Retinal pigment epithelial cell (primary cell): Measurements from ENCODE around the gene JMJD4.

Experiments
- DNase-seq: peaks from one replicate; pipeline ENCODE4 v3.0.0-alpha.2; 2010; ENCODE audit warnings: low read depth
- H3K4me3 ChIP-seq: 2 replicates; pipeline ENCODE4 v1.5.1; 2011; ENCODE audit warnings: mild to moderate bottlenecking, low read length, control low read depth, moderate library complexity
- CTCF ChIP-seq: conservative IDR thresholded peaks from 2 replicates; pipeline ENCODE4 v1.5.1; 2011; ENCODE audit warnings: low read depth, low read length, control low read depth, inconsistent platforms

Gene JMJD4

GRCh38 chr1:227731241-227731677 is 3.8 kb downstream of the JMJD4 start:
- H3K4me3 ChIP-seq, result no peak overlapping the region
- TF ChIP-seq CTCF, result no peak
- DNase-seq, result no peak

- no peak overlapping the region for H3K4me3 ChIP-seq
- DNase-seq, result no peak
- no peak for TF ChIP-seq CTCF
Measured at GRCh38 chr1:227730630-227731151, 4.4 kb downstream of the JMJD4 start.

GRCh38 chr1:227729881-227730629 is 5.0 kb downstream of the JMJD4 start:
- peak; percentile 12 for DNase-seq
- no peak overlapping the region for H3K4me3 ChIP-seq
- peak; percentile 89 for TF ChIP-seq CTCF

DNA sequence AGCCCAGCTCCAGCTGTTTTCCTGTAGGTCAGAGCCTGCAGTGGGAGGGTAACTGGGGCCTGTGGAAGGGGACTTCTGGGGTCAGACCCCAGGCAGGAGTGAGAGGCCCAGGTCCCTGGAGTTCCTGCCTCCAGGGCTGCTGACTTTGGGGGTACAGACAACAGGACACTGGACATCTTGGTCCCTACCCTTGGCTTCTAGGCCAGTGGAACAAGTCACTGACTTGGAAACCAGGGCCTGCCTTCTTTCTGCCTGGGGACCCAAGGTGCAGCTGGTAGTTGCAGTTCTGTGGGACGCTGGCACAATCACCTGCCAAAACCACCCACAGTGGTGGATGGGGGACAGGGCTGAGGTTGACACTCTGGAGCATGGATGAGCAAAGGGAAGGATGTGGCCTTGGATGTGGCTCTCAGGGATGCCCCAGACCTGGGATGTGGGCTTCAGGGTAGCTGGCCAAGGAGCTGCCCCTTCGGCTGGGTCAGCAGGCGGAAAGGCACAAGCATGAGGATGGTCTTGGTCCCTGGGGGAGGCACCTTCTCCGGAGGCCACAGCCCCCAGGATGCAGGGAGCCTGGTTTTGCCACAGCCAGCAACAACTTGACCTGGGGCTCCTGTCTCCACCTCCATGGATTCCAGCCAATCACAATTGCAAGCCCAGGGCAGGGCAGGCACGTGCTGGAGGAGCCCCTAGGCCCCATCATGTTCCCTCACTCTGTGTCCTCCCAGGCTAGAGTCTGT is 5.8 kb downstream of the JMJD4 start:
- peak overlapping the region; percentile 68 for H3K4me3 ChIP-seq
- DNase-seq, result no peak
- TF ChIP-seq CTCF, result no peak

DNA sequence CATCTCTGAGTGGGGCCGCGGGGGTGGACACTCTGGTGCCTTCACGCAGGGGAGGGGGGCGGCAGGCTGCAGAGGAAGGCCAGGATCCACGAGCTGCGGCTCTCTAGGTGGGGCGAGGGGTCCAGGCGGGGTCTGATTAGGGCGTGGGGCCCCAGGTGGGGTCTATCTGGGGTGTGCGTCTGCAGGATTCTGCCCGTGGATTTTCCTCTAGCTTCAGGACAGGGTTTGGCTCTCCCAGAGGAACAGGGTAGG is 6.3 kb downstream of the JMJD4 start:
- TF ChIP-seq CTCF, result no peak
- no peak for DNase-seq
- H3K4me3 ChIP-seq, result peak overlapping the region; percentile 68

GRCh38 chr1:227728059-227728891 is 6.8 kb downstream of the JMJD4 start:
- TF ChIP-seq CTCF, result no peak
- peak; percentile 50 for DNase-seq
- peak overlapping the region; percentile 68 for H3K4me3 ChIP-seq
